ENCODE measurements around the gene CASKIN1. TPM values are rescaled to one million over a fixed set of nuclear protein-coding genes. Genes with fewer than 3 reads are reported as not detected.
"Not testable (repeated sequence)": the region's sequence is repeated elsewhere in the genome, so short reads cannot be mapped to it uniquely, and the experiment has no call there.

Gene CASKIN1
- total and polyA plus RNA-seq, 9 donors: 0.10 to 2.4 (median 0.56) TPM; not detected in 1

DNA sequence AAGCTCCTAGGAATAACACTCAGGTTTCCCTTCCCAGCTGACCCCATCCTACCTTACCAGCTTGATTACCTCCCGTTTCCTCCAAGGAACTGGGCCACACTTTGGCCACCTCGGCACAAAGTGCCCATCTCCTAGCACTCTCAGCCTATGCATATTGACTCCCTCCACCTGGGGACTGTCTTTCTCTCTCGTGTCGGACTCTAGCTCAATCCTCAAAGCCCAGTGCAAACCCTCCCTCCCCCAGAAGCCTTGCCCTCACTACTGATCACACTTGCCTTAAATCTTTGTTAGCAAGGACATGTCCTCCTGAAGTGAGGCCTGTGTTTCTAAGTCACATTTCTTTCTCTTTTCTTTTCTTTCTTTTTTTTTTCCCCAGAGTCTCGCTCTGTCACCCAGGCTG is 50.6 kb downstream of the CASKIN1 start:
- intact Hi-C loops (cut with DNase I): no loop called here
- no peak for TF ChIP-seq POLR2A (IDR thresholded peaks at IDR 0.05)
- no peak for TF ChIP-seq EP300 (IDR thresholded peaks at IDR 0.05)
- TF ChIP-seq, protein P1, sequence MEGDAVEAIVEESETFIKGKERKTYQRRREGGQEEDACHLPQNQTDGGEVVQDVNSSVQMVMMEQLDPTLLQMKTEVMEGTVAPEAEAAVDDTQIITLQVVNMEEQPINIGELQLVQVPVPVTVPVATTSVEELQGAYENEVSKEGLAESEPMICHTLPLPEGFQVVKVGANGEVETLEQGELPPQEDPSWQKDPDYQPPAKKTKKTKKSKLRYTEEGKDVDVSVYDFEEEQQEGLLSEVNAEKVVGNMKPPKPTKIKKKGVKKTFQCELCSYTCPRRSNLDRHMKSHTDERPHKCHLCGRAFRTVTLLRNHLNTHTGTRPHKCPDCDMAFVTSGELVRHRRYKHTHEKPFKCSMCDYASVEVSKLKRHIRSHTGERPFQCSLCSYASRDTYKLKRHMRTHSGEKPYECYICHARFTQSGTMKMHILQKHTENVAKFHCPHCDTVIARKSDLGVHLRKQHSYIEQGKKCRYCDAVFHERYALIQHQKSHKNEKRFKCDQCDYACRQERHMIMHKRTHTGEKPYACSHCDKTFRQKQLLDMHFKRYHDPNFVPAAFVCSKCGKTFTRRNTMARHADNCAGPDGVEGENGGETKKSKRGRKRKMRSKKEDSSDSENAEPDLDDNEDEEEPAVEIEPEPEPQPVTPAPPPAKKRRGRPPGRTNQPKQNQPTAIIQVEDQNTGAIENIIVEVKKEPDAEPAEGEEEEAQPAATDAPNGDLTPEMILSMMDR (IDR thresholded peaks at IDR 0.05): no peak
- WGBS, 3 donors: 77 to 78% (median 77%) methylated on average over 5 of the region's 5 CpGs

DNA sequence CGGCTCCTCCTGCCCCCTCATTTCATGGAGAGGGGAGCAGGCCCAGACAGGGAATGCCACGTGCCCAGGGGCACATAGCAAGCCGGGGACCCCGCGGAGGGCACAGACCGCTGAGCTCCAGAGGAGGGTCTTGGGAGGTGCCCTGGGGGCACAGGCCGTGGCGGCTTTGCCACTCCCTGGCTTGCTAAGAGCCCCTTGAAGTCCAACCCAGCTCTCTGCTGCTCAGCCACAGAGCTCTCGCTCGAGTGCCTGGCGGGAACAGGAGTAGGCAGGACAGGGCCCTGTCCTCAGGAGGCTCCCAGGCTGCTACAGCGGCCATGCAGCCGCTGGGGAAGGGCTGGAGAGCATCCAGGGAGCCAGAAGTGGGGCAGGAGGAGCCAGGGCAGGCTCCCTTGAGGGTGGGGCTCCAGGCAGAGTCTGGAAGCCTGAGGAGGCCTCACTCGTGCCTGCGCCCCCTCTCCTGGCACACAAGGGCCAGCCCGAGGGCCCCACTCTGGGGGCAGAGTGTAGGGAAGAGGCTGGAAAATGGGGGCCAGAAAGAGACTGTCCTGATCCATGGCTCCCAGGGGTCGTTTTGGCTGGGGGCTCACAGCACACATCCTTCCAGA is 52.4 kb downstream of the CASKIN1 start:
- intact Hi-C loops (cut with DNase I): loop anchor here in 2 of 4 donors (5.0 kb wide), 2 partner anchors 122 to 127 kb away; partner anchors contain the start of gene NPW (in 1 of the 2)
- no peak overlapping the region for H3K4me3 ChIP-seq
- no peak overlapping the region for H3K27ac ChIP-seq
- no peak for DNase-seq
- H3K9me3 ChIP-seq: no peaks in the 10 kb centered on the region
- no peak for TF ChIP-seq EP300 (IDR thresholded peaks at IDR 0.05)
- TF ChIP-seq POLR2A (IDR thresholded peaks at IDR 0.05): no peak
- TF ChIP-seq, protein P1 (IDR thresholded peaks at IDR 0.05): no peak
- H3K36me3 ChIP-seq: no peaks in the 10 kb centered on the region
- peaks cover 10% of the 10 kb centered on the region for H3K4me1 ChIP-seq (ENCODE audit: insufficient read depth)
- no peaks in the 10 kb centered on the region for H3K27me3 ChIP-seq
- 72 to 85% (median 73%) methylated on average over 9 to 17 of the region's 17 CpGs for WGBS, 3 donors

More for the DNA sequence above, 50.6 kb downstream of the CASKIN1 start:
- Histone ChIP-seq H3K4me1 (ENCODE audit: insufficient read depth) (peaks cover 14% of the 10 kb centered on the region), H3K9me3 (no peaks in the 10 kb centered on the region), H3K36me3 (no peaks in the 10 kb centered on the region), H3K4me3 (no peak overlapping the region), H3K27ac (no peak overlapping the region), H3K27me3 (no peaks in the 10 kb centered on the region)
- no peak for DNase-seq

DNA sequence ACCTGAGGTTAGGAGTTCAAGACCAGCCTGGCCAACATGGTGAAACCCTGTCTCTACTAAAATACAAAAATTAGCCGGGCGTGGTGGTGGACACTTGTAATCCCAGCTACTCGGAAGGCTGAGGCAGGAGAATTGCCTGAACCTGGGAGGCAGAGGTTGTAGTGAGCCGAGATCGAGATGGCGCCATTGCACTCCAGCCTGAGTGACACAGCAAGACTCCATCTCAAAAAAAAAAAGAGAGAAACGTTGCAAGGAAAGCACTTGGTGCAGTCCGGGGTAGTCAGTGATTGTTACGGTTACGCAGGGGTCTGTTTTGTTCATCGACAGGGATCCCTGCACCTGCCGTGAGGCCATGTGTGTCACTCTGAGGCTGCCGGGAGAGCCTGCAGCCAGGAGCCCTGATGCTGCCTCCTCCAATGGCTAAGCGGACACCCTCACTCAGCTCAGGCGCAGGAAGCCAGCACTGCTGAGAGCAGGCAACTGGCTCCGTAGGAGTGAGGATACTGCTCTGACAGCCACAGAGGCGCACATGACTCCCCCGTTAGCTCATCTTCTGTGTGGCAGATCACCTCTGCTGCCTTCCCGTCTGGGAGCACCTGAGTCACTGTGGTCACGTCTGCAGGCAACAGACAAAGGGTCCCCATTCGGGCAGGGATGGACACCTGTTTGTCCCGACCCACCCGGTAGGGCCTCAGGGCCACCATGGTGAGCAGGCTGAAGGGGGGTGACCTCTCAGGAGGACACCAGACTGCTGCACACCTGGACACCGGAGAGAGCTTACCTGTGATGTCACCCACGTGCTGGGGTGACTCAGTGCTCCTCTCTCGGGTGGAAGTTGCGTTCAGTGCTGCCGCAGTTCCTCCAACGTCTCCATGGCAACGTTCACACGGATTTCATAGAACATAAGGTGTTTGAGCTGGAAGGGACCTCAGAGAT is 53.2 kb downstream of the CASKIN1 start:
- Histone ChIP-seq H3K27me3 (no peaks in the 10 kb centered on the region), H3K4me3 (no peak overlapping the region), H3K4me1 (ENCODE audit: insufficient read depth) (peaks cover 5% of the 10 kb centered on the region), H3K27ac (no peak overlapping the region), H3K9me3 (no peaks in the 10 kb centered on the region), H3K36me3 (no peaks in the 10 kb centered on the region)
- intact Hi-C loops (cut with DNase I): loop anchor here in 2 of 4 donors (5.0 kb wide), 2 partner anchors 121 to 126 kb away; partner anchors contain the start of gene NPW (in 1 of the 2)
- TF ChIP-seq, protein P1 (IDR thresholded peaks at IDR 0.05): no peak
- TF ChIP-seq EP300 (IDR thresholded peaks at IDR 0.05) (no peak), POLR2A (IDR thresholded peaks at IDR 0.05) (no peak)
- no peak for DNase-seq
- 67 to 73% (median 69%) methylated on average over 29 to 31 of the region's 31 CpGs for WGBS, 3 donors

DNA sequence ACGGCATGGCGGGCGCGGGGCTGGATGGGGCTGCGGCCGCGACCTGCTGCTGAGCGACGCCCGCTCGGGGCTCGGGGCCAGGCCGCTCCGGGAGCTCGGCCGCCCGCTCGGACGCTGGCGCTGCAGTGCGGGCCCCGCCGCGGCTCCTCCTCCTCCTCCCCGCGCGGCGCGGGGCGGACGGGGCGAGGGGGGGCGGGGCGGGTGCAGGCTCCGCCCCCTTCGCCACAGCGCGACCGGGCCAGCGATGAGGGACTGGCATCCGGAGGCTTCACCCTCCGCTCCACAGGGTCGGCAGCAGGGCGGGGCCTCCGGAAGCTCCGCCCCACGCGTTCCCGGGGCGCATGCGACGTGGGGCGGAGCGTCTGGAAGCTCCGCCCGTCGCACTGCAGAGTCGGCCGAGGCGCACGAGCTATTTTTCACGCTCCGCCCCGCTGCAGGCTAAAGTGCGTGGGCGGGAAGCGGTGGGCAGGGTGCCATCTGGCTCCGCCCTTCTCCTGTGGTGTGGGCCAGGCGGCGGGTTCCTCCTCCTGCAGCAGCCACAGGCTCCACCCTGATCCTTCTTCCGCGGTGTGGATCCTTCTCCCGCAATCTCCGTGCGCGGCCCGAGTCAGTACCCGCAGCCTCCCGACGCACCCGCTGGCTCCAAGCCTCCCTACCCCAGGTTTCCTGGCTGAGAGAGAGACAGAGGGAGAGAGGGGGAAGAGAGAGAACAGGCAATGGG is 60.5 kb downstream of the CASKIN1 start, which contains the start of gene PKD1:
PKD1 (minus strand) TSS at position 129 of the 721 bp plus-strand sequence. CDS start 209 bp downstream, outside the sequence.
- 0 to 1% (median 0%) methylated on average over 21 to 63 of the region's 81 CpGs for WGBS, 3 donors
- H3K9me3 ChIP-seq; H3K27me3 ChIP-seq; H3K4me1 ChIP-seq (ENCODE audit: insufficient read depth); H3K36me3 ChIP-seq: not testable (repeated sequence)
- DNase-seq: peak; percentile 97 to 100 (median 99)
- peak within 1 kb of the TSS; percentile 65 for H3K4me3 ChIP-seq
- peak; percentile 19 for TF ChIP-seq POLR2A (IDR thresholded peaks at IDR 0.05)
- peak; percentile 47 for TF ChIP-seq EP300 (IDR thresholded peaks at IDR 0.05)
- H3K27ac ChIP-seq: peak within 1 kb of the TSS in 1 of 2 donors; percentile 55
- intact Hi-C loops (cut with DNase I): loop anchor here in 1 of 4 donors (10.0 kb wide), 1 partner anchor 61 kb away; no protein-coding TSS in a partner anchor

DNA sequence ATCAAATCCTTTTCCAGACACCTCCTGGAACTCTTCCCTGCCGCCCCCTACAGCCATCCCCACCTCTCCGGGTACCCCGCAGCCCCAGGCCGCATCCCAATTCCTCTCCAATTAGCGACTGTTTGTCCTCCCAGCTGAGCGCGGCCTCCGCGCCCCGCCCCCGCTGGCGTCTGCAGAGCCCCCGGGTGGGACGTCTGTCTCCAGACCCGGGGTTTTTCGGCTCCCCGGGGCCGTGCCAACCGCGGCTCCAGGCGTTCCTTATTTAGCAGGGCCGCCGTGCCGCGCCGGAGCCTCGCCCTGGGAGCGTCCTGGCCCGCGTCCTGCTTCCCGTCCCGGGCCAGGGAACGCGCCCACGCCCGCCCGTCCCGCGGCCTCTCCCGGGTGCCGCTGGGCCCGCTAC is 61.3 kb downstream of the CASKIN1 start:
- intact Hi-C loops (cut with DNase I): loop anchor here in 1 of 4 donors (10.0 kb wide), 1 partner anchor 60 kb away; no protein-coding TSS in a partner anchor
- peak overlapping the region in 1 of 2 donors; percentile 55 for H3K27ac ChIP-seq
- not testable (repeated sequence) for H3K36me3 ChIP-seq; H3K27me3 ChIP-seq; H3K4me1 ChIP-seq (ENCODE audit: insufficient read depth); H3K9me3 ChIP-seq
- H3K4me3 ChIP-seq: peak overlapping the region; percentile 65
- peak in 4 of 5 donors; percentile 34 to 71 (median 60) for DNase-seq
- WGBS, 3 donors: 1 to 2% (median 1%) methylated on average over 14 to 37 of the region's 42 CpGs

DNA sequence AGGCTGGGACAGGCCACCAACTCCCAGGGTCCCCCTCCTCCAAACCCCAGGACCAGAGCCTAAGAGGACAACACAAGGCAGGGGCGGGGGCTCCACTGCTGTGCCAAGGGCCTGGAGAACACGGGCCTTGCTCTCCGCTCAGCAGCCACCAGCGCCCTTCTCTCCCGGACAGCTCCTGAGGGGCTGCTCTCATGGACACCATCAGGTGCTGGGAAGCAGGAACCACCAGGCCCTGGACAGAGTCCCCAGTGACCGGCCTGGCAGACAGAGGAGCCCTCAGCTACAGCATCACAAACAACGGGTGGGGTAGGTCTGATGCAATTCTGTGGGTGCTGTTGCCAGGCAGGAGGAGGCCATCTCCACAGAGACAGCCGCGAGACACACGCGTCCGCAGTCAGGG is 62.6 kb downstream of the CASKIN1 start:
- not testable (repeated sequence) for H3K4me1 ChIP-seq (ENCODE audit: insufficient read depth); H3K36me3 ChIP-seq; H3K27ac ChIP-seq; H3K27me3 ChIP-seq; H3K9me3 ChIP-seq; DNase-seq
- WGBS, 3 donors: 17 to 50% (median 24%) methylated on average over 1 to 6 of the region's 12 CpGs
- intact Hi-C loops (cut with DNase I): loop anchor here in 1 of 4 donors (10.0 kb wide), 1 partner anchor 59 kb away; no protein-coding TSS in a partner anchor
- H3K4me3 ChIP-seq: peak overlapping the region; percentile 16

DNA sequence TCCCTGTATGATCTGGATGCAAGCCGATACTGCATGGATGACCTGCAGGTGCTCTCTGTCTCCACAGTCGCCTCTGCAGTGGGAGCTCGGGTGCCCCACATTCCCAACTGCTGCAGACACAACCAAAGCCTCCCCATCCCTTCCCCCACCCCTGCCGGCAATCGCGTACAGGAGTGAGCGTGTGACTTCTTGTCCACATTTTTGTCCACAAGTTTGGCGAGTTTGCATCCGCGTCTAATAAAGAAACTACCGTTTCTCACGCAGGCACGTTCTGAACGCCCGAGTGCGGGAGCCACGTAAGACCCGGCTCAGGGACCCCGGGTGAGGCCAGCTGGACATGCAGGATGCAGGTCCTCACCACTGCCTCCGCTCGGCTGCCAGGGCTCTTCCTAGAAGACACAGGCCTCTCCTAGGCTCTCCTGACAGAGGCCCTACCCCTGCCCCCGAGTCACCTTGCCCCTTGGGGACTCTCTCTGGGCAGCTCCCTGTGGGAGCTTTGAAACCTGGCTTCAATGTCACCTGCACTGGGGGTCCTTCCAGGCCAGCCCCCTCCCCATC is 66.4 kb downstream of the CASKIN1 start:
- 39 to 44% (median 40%) methylated on average over 20 to 22 of the region's 22 CpGs for WGBS, 3 donors
- peak overlapping the region in 1 of 2 donors; percentile 5 for H3K27ac ChIP-seq
- H3K9me3 ChIP-seq, H3K36me3 ChIP-seq, H3K27me3 ChIP-seq: not testable (repeated sequence)
- H3K4me1 ChIP-seq (ENCODE audit: insufficient read depth): peaks cover 19% of the 10 kb centered on the region
- peak in 1 of 5 donors; percentile 39 for DNase-seq
- intact Hi-C loops (cut with DNase I): loop anchor here in 1 of 4 donors (10.0 kb wide), 1 partner anchor 55 kb away; no protein-coding TSS in a partner anchor
- peak overlapping the region; percentile 8 for H3K4me3 ChIP-seq
